H1 (cell line): ENCODE data around the gene ELAVL2. TPM values are rescaled to one million over a fixed set of nuclear protein-coding genes. Genes with fewer than 3 reads are reported as not detected.

Source experiments
- CTCF ChIA-PET: fragments of 300-600 bp; sonication (Branson Sonifier 250); formaldehyde crosslinking; loops from one replicate; lab custom pipeline; 2021; ENCODE audit not compliant: partially characterized antibody; lab: Charles Lee
- POLR2A ChIA-PET: fragments of 300-600 bp; sonication (Branson Sonifier 250); formaldehyde crosslinking; loops from one replicate; lab custom pipeline; 2021; ENCODE audit warnings: inconsistent platforms; ENCODE audit not compliant: partially characterized antibody; lab: Charles Lee
- DNase-seq, 2 experiments: peaks; one replicate each; pipeline versions ENCODE4 v3.0.0 to v3.0.0-alpha.2; 2010 to 2022; ENCODE audit warnings: low spot score in 2 of 2, low read depth in 1 of 2, mixed read lengths in 1 of 2
- FAIRE-seq: peaks from 2 replicates; lab custom pipeline; 2011; peaks lifted over from hg19 to GRCh38; lab: Jason Lieb, UNC
- H2AFZ ChIP-seq: 2 replicates; pipeline ENCODE4 v1.8.1; 2012; ENCODE audit warnings: low read length, inconsistent platforms
- H2AK5ac ChIP-seq: 2 replicates; pipeline ENCODE4 v1.6.1; 2013; ENCODE audit warnings: low read depth, low read length
- H2BK120ac ChIP-seq: replicated peaks from 2 replicates; pipeline ENCODE3; 2013; ENCODE audit warnings: low read depth, low read length, inconsistent platforms
- H2BK12ac ChIP-seq: 2 replicates; pipeline ENCODE4 v1.6.1; 2013; ENCODE audit warnings: low read depth, low read length
- H2BK15ac ChIP-seq: 2 replicates; pipeline ENCODE4 v1.6.1; 2013; ENCODE audit warnings: low read length
- H2BK20ac ChIP-seq: 2 replicates; pipeline ENCODE4 v1.6.1; 2013; ENCODE audit warnings: low read length
- H2BK5ac ChIP-seq: 2 replicates; pipeline ENCODE4 v1.6.1; 2013; ENCODE audit warnings: low read depth, low read length
- H3K14ac ChIP-seq: 2 replicates; pipeline ENCODE4 v1.6.1; 2013; ENCODE audit warnings: inconsistent platforms; ENCODE audit not compliant: insufficient read length
- H3K18ac ChIP-seq: 2 replicates; pipeline ENCODE4 v1.6.1; 2013; ENCODE audit warnings: low read length; ENCODE audit errors: extremely low read depth
- H3K23ac ChIP-seq: 2 replicates; pipeline ENCODE4 v1.6.1; 2013; ENCODE audit warnings: inconsistent platforms; ENCODE audit not compliant: insufficient read length
- H3K23me2 ChIP-seq: 2 replicates; pipeline ENCODE4 v1.6.1; 2013; ENCODE audit warnings: low read depth, low read length
- H3K27ac ChIP-seq: 2 replicates; pipeline ENCODE4 v1.6.1; 2011; ENCODE audit warnings: low read depth, low read length, inconsistent platforms
- H3K27me3 ChIP-seq, 4 experiments: replicated peaks in 1 of 4; 1 replicate in 1 of 4; 2 replicates in 3 of 4; pipeline versions ENCODE4 v1.6.1 to v1.8.1; 2011 to 2013; ENCODE audit warnings: low read length in 3 of 4, mild to moderate bottlenecking in 3 of 4, inconsistent platforms in 2 of 4, mixed read lengths in 2 of 4, moderate library complexity in 1 of 4; ENCODE audit not compliant: control insufficient read depth in 3 of 4, insufficient read depth in 3 of 4; ENCODE audit errors: extremely low read depth in 1 of 4
- H3K36me3 ChIP-seq, 4 experiments: 2 replicates each; pipeline versions ENCODE4 v1.6.1 to v1.8.1; 2011 to 2013; ENCODE audit warnings: mild to moderate bottlenecking in 4 of 4, low read length in 3 of 4, moderate library complexity in 2 of 4, control low read depth in 1 of 4, inconsistent platforms in 1 of 4; ENCODE audit not compliant: insufficient read depth in 4 of 4, control insufficient read depth in 2 of 4
- H3K4ac ChIP-seq: replicated peaks from 2 replicates; pipeline ENCODE3; 2013; ENCODE audit warnings: low read length, low read depth, mixed read lengths, inconsistent platforms; ENCODE audit not compliant: insufficient read length
- H3K4me1 ChIP-seq, 4 experiments: replicated peaks in 1 of 4; 1 replicate in 1 of 4; 2 replicates in 3 of 4; pipeline versions ENCODE4 v1.6.1 to v1.8.1; 2011 to 2013; ENCODE audit warnings: low read length in 3 of 4, inconsistent platforms in 2 of 4, mixed read lengths in 1 of 4; ENCODE audit not compliant: insufficient read depth in 4 of 4, control insufficient read depth in 3 of 4
- H3K4me2 ChIP-seq, 2 experiments: 2 replicates each; pipeline versions ENCODE4 v1.6.1 to v1.8.1; 2011 to 2013; ENCODE audit warnings: low read depth in 2 of 2, low read length in 2 of 2, control low read depth in 1 of 2, inconsistent platforms in 1 of 2, mild to moderate bottlenecking in 1 of 2; ENCODE audit not compliant: insufficient read depth in 1 of 2
- H3K4me3 ChIP-seq, 4 experiments: fragments of 200-600, 300-600 bp in 1 of 4; sonication (generic), shearing (Covaris generic), sonication (Bioruptor Twin) in 1 of 4; 2 replicates each; pipeline versions ENCODE4 v1.5.1 to v1.8.1; 2011 to 2016; ENCODE audit warnings: low read length in 4 of 4, low read depth in 3 of 4, control low read depth in 2 of 4, inconsistent platforms in 2 of 4, mild to moderate bottlenecking in 2 of 4, mixed read lengths in 1 of 4, moderate library complexity in 1 of 4; ENCODE audit not compliant: insufficient read depth in 2 of 4; ENCODE audit errors: extremely low read depth in 1 of 4
- H3K56ac ChIP-seq: replicated peaks from 2 replicates; pipeline ENCODE3; 2013; ENCODE audit warnings: low read depth, mild to moderate bottlenecking, mixed read lengths, low read length, inconsistent platforms; ENCODE audit not compliant: insufficient read length
- H3K79me1 ChIP-seq: 2 replicates; pipeline ENCODE4 v1.6.1; 2013; ENCODE audit warnings: low read depth, low read length, control low read depth
- H3K79me2 ChIP-seq, 2 experiments: 2 replicates each; pipeline versions ENCODE4 v1.6.1 to v1.8.1; 2012 to 2013; ENCODE audit warnings: low read length in 2 of 2, mild to moderate bottlenecking in 2 of 2, inconsistent platforms in 1 of 2; ENCODE audit not compliant: insufficient read depth in 2 of 2, control insufficient read depth in 1 of 2
- H3K9ac ChIP-seq, 4 experiments: replicated peaks in 1 of 4; 1 replicate in 1 of 4; 2 replicates in 3 of 4; pipeline versions ENCODE4 v1.6.1 to v1.8.1; 2011 to 2013; ENCODE audit warnings: low read depth in 3 of 4, low read length in 3 of 4, control low read depth in 2 of 4, mild to moderate bottlenecking in 2 of 4, moderate library complexity in 2 of 4, inconsistent platforms in 1 of 4; ENCODE audit errors: extremely low read depth in 1 of 4
- H3K9me3 ChIP-seq, 2 experiments: 2 replicates each; pipeline versions ENCODE4 v1.6.1 to v1.8.1; 2012 to 2013; ENCODE audit warnings: mild to moderate bottlenecking in 2 of 2, moderate library complexity in 2 of 2, control low read depth in 1 of 2, inconsistent platforms in 1 of 2, low read depth in 1 of 2, low read length in 1 of 2, mixed read lengths in 1 of 2; ENCODE audit not compliant: insufficient read depth in 2 of 2
- H4K20me1 ChIP-seq, 2 experiments: replicated peaks in 1 of 2; 2 replicates each; pipeline versions ENCODE3 to v1.8.1; 2011 to 2013; ENCODE audit warnings: inconsistent platforms in 2 of 2, low read length in 2 of 2, mild to moderate bottlenecking in 1 of 2; ENCODE audit not compliant: insufficient read depth in 2 of 2, control insufficient read depth in 1 of 2
- H4K5ac ChIP-seq: 2 replicates; pipeline ENCODE4 v1.6.1; 2013; ENCODE audit warnings: low read length, low read depth, mixed read lengths, inconsistent platforms; ENCODE audit not compliant: insufficient read length
- H4K8ac ChIP-seq: 2 replicates; pipeline ENCODE4 v1.8.0; 2013; ENCODE audit warnings: mild to moderate bottlenecking, moderate library complexity, low read length, inconsistent platforms; ENCODE audit not compliant: insufficient read depth; ENCODE audit errors: extremely low read depth
- H4K91ac ChIP-seq: replicated peaks from 2 replicates; pipeline ENCODE3; 2013; ENCODE audit warnings: low read length, mixed read lengths, inconsistent platforms; ENCODE audit not compliant: insufficient read length
- CTCF ChIP-seq, 3 experiments: IDR thresholded peaks; 1 replicate in 2 of 3; 2 replicates in 1 of 3; pipeline versions ENCODE4 v1.5.1 to v1.6.1; 2011; ENCODE audit warnings: low read length in 3 of 3, mild to moderate bottlenecking in 3 of 3, inconsistent platforms in 2 of 3, low read depth in 1 of 3, moderate library complexity in 1 of 3; ENCODE audit not compliant: insufficient read depth in 1 of 3; ENCODE audit errors: control extremely low read depth in 1 of 3
- RFX5 ChIP-seq: IDR thresholded peaks from 2 replicates; pipeline ENCODE4 v1.6.1; 2011; ENCODE audit warnings: low read depth, low read length, improper control_type of control experiment, borderline replicate concordance
- WGBS, 2 experiments: shearing (Covaris generic) in 1 of 2; methylation state at CpG; one replicate each; pipeline versions ENCODE4 v1.1.6 to v1.1.7; 2013 to 2015; ENCODE audit warnings: low lambda C conversion rate in 2 of 2, mixed read lengths in 2 of 2, inconsistent platforms in 1 of 2, low coverage in 1 of 2, missing lambda C conversion rate in 1 of 2; ENCODE audit not compliant: insufficient replicate concordance in 2 of 2, insufficient coverage in 1 of 2, insufficient read length in 1 of 2; ENCODE audit errors: extremely low coverage in 1 of 2, missing lambda C conversion rate in 1 of 2; 5-methylcytosine and 5-hydroxymethylcytosine counted together
- polyA plus RNA-seq, 7 experiments: library from polyadenylated mRNA; depleted of rRNA in 3 of 7; stranded (reverse) in 5 of 7; unstranded in 2 of 7; fragments of >200 nt in 5 of 7; fragments of 200-250 nt in 2 of 7; gene quantifications; 1 replicate in 5 of 7; 2 replicates in 1 of 7; 4 replicates in 1 of 7; pipeline versions ENCODE4 v1.2.1 to v1.2.3, GENCODE V29; 2011 to 2013; ENCODE audit warnings: missing spikeins in 2 of 7, mixed read lengths in 2 of 7
- total RNA-seq: library from RNA; stranded (reverse); fragmentation: NEBNext Ultra II Directional; extraction: Animal tissue kit (Norgen Biotek cat#: 25700); gene quantifications from 2 replicates; pipeline ENCODE4 v1.2.1, GENCODE V29; 2021

Gene ELAVL2
- total and polyA plus RNA-seq, 2 of the 8 experiments (the other 6 are each of a cell fraction or from before 2014, with no cell fraction given): 4.9 to 21.9 TPM

- no peak overlapping the region for H2BK5ac ChIP-seq
- no peak overlapping the region for H4K8ac ChIP-seq
- peaks cover 0 to 2% of the 10 kb centered on the region in 2 experiments for H4K20me1 ChIP-seq
- no peak overlapping the region for H3K27ac ChIP-seq
- H3K23ac ChIP-seq: no peak overlapping the region
- H3K4me1 ChIP-seq: no peaks in the 10 kb centered on the region; a peak in 1 of 7 replicates
- no peaks in the 10 kb centered on the region for H3K36me3 ChIP-seq
- H3K14ac ChIP-seq: no peak overlapping the region
- no peak overlapping the region for H2AK5ac ChIP-seq
- ChIA-PET CTCF (interaction anchor here (0.9 to 1.4 kb wide), 6 partner anchors 9 to 35 kb away, joined by 3 to 4 read pairs (median 3); no protein-coding TSS in a partner anchor), POLR2A (interaction anchor here (2.7 kb wide), 1 partner anchor 9 kb away, joined by 8 read pairs; no protein-coding TSS in a partner anchor)
- TF ChIP-seq CTCF (IDR thresholded peaks at IDR 0.05; ENCODE audit: control extremely low read depth in 1 of 3, insufficient read depth in 1 of 3, low read depth in 1 of 3, low read length in 3 of 3): peak in 1 of 3 experiments; percentile 9; a peak in 1 of 4 replicates
- TF ChIP-seq RFX5: no peak
- no peaks in the 10 kb centered on the region for H3K9me3 ChIP-seq
- H3K23me2 ChIP-seq: no peaks in the 10 kb centered on the region
- FAIRE-seq (no peak), DNase-seq (no peak)
- 91% methylated on average over 1 of the region's 1 CpG; no CpG with 5 or more reads in 1 of the 2 experiments for WGBS, 2 experiments
- H3K27me3 ChIP-seq: no peaks in the 10 kb centered on the region
- no peak overlapping the region; a peak in 1 of 7 replicates for H3K9ac ChIP-seq
- H4K91ac ChIP-seq: no peak overlapping the region
- no peaks in the 10 kb centered on the region for H3K79me1 ChIP-seq
- no peak overlapping the region for H2BK15ac ChIP-seq
- H2BK120ac ChIP-seq: no peak overlapping the region
- no peak overlapping the region for H2AFZ ChIP-seq
- peaks cover 0 to 98% of the 10 kb centered on the region in 2 experiments; a peak in 3 of 4 replicates for H3K79me2 ChIP-seq
- no peak overlapping the region for H3K4me2 ChIP-seq
- H3K4ac ChIP-seq: no peak overlapping the region
- H3K56ac ChIP-seq: no peak overlapping the region
- H2BK12ac ChIP-seq: no peak overlapping the region
- no peak overlapping the region for H4K5ac ChIP-seq
- H2BK20ac ChIP-seq: no peak overlapping the region
- no peak overlapping the region for H3K4me3 ChIP-seq
- H3K18ac ChIP-seq: no peak overlapping the region
Observed at GRCh38 chr9:23784962-23785361, 41.1 kb downstream of the ELAVL2 start.
